A549 (cell line): ENCODE measurements around the gene FBXO41.

ENCODE experiments used
- JUN ChIP-seq, 2 experiments: fragments of >200 bp; sonication (Bioruptor Twin); formaldehyde crosslinking; IDR thresholded peaks; 2 replicates in 1 of 2; 3 replicates in 1 of 2; pipeline ENCODE4 v1.6.1; 2016 to 2017
- PHF8 ChIP-seq: fragments of 200-600 bp; sonication (generic); IDR thresholded peaks from 2 replicates; pipeline ENCODE4 v1.6.1; 2016; ENCODE audit warnings: low read depth, mild to moderate bottlenecking, antibody characterized with exemption, moderate library complexity, borderline replicate concordance
- RFX5 ChIP-seq: fragments of 450-650 bp; IDR thresholded peaks from 2 replicates; pipeline ENCODE4 v1.7.1; 2014; ENCODE audit warnings: antibody characterized with exemption, mild to moderate bottlenecking, moderate library complexity
- SMC3 ChIP-seq: fragments of >200 bp; sonication (Bioruptor Twin); formaldehyde crosslinking; IDR thresholded peaks from 3 replicates; pipeline ENCODE4 v1.6.1; 2018; ENCODE audit warnings: inconsistent platforms
- TF ChIP-seq, protein P1 (sequence below): fragments of >200 bp; sonication (Bioruptor Twin); formaldehyde crosslinking; IDR thresholded peaks from 3 replicates; pipeline ENCODE4 v1.5.1; 2016
- TF ChIP-seq, protein P2 (sequence below): IDR thresholded peaks from 2 replicates; pipeline ENCODE4 v1.6.1; 2012
- TF ChIP-seq, protein P3 (sequence below): fragments of 250-450 bp; sonication (Bioruptor Pico); IDR thresholded peaks from 2 replicates; pipeline ENCODE4 v1.5.0; 2021; ENCODE audit warnings: mild to moderate bottlenecking, moderate library complexity, borderline replicate concordance

DNA sequence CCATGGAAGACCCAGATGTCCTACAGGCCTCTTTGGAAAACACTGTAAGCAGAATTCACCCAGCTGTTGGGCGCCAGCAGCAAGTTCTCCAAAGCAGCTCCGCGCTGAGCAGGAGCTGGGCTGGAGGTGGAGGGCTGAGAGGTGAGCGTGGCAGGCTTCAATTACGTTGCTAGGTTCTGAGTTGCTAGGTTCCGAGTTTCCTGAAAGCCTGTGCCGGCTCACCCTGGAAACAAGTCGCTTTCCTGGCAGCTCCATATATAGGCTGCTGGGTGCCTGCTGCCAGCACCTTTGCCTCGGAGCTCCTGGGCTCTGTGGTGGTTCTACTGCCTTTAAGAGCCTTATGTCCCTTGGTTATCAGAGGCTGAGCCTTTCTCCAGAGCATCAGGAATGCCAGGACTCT is 23.4 kb upstream of the FBXO41 start:
- TF ChIP-seq, protein P1, sequence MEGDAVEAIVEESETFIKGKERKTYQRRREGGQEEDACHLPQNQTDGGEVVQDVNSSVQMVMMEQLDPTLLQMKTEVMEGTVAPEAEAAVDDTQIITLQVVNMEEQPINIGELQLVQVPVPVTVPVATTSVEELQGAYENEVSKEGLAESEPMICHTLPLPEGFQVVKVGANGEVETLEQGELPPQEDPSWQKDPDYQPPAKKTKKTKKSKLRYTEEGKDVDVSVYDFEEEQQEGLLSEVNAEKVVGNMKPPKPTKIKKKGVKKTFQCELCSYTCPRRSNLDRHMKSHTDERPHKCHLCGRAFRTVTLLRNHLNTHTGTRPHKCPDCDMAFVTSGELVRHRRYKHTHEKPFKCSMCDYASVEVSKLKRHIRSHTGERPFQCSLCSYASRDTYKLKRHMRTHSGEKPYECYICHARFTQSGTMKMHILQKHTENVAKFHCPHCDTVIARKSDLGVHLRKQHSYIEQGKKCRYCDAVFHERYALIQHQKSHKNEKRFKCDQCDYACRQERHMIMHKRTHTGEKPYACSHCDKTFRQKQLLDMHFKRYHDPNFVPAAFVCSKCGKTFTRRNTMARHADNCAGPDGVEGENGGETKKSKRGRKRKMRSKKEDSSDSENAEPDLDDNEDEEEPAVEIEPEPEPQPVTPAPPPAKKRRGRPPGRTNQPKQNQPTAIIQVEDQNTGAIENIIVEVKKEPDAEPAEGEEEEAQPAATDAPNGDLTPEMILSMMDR: no peak
- no peak for TF ChIP-seq PHF8
- TF ChIP-seq, protein P2, sequence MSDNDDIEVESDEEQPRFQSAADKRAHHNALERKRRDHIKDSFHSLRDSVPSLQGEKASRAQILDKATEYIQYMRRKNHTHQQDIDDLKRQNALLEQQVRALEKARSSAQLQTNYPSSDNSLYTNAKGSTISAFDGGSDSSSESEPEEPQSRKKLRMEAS: no peak
- TF ChIP-seq JUN (IDR thresholded peaks at IDR 0.05): no peak
- TF ChIP-seq SMC3: no peak
- no peak for TF ChIP-seq RFX5
- TF ChIP-seq, protein P3, sequence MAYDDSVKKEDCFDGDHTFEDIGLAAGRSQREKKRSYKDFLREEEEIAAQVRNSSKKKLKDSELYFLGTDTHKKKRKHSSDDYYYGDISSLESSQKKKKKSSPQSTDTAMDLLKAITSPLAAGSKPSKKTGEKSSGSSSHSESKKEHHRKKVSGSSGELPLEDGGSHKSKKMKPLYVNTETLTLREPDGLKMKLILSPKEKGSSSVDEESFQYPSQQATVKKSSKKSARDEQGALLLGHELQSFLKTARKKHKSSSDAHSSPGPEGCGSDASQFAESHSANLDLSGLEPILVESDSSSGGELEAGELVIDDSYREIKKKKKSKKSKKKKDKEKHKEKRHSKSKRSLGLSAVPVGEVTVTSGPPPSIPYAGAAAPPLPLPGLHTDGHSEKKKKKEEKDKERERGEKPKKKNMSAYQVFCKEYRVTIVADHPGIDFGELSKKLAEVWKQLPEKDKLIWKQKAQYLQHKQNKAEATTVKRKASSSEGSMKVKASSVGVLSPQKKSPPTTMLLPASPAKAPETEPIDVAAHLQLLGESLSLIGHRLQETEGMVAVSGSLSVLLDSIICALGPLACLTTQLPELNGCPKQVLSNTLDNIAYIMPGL (CRISPR knock-in tag): no peak
